GM04504 (cell line): ENCODE measurements around the gene SLC45A2.
"Not testable (repeated sequence)": the region's sequence is repeated elsewhere in the genome, so short reads cannot be mapped to it uniquely, and the experiment has no call there.

Source experiments
- DNase-seq: peaks from one replicate; pipeline ENCODE4 v3.0.0-alpha.2; 2012; ENCODE audit warnings: low read depth

SLC45A2 gene

DNA sequence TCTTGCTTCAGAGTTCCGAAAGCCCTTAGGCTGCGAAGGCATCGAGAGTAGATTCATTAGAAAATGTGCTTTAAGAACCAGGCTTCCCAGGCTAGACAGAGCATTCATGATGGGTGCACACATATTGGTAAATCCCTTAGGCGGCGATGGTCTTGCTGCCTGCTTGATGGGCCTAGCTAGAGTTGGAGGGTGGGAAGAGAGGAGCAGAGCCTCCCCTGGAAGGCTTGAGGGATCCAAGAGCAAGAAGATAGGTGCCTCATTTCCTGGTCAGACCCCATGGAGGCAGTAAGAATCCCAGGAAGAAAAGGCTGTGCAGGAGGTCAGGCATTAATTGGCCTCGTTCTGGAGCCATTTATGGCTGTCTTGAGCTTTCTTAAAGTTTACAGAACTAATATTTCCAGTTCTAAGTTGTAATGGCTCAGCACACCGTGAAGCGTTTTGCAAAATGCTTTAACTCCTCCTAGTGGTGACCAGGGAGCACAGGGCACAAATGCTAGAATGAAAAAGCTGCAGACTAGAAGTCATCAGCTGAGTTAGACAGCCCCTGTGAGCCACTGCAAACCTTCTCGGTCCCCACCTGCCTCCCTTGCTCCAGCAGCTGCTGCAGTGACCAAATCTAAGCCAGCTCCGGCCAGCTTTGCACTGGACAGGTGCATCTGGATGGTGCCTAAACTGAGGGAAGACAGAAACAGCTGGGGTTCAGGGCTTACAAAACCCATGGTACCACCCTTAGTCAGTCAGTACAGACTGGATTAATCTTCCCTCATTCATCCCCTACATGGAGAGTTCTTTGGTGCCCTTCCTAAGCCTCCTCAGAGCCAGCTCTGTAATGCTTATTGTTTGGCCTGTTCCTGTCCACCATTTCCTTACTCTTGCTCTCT is 14.7 kb downstream of the SLC45A2 start:
- peak; percentile 29 for DNase-seq

DNA sequence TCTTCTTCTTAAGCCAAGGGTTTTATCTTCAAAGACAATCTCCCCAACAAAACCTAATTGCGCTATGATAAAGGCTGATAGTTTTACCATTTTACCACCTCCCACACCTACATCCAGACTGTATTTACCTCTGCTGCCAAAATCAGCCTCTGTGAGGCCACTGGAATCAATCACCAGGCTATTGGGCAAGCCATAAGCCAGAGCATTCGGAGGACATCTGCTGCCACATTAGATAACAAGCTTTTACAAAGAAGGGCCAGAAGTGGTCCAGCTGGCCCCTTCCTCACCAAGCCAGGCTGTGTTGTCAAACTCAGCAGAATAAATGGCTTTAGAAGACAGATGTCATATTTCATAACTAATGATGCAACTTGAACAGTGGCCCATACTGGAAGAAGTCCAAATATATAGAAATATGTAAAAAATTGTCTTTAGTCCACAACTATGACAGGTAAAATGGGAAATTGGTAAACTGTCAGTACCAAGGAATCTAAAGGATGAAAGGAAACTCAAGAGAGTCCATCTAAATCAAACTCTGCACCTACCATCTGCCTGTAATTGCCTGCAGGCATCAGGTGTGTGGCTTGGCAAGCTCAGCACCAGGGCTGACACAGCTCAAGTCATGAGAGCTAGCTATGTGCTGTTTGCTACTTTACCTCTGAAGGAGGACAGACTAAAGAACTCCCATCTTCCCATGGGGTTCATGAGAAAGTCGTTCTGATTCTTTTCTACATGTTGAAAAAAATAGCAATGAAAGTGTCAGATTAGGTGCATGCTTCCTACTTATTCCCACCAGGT is 16.1 kb downstream of the SLC45A2 start:
- DNase-seq = no peak

DNA sequence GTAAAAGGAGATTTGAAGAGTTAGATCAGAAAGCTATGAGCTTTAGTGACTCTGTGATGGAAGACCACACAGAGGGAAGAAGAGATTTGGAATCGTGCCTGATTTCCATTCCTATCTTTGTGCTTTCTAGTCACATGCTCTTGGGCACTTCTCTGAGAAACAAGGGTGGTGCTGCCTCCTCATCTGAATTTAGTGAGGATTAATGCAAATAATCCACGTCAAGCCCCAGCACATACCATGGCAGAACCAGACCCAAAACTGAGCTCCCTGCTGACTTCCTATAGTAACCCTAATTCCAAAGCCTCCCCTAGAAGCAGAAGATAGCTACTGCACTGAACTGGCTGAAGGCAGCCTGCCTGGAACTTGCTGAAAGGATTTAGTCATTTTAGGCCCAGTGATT is 17.7 kb downstream of the SLC45A2 start:
- no peak for DNase-seq

GRCh38 chr5:33964132-33964700 is 20.3 kb downstream of the SLC45A2 start:
- DNase-seq = no peak

- no peak for DNase-seq
These were observed 26.3 kb downstream of the SLC45A2 start for GRCh38 chr5:33958176-33958575.

DNA sequence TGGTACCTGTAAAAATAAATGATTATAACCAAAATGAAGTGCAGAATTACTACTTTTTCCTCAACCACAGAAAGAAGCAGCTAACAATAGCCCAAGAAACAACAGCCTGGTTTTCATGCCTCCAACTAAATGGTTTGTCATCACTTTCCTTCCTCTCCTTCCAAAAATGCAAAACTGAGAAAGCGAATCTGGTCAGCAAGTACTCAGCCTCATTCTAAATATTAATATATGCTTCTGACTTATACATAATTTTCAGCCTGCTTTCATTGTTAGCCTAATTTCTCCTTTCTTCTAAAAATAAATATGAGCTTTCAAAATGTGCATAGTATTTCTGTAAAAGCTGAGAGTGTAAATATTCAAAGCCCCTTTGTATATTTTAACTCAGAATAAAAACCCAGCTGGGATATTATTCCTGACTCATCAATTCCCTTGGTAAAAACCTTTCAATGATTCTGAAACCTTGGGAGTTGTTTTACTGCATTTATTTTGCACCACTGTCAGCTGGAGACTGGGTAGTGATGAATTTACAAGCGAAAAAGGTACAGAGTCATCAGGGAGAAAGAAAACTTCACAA is 26.8 kb downstream of the SLC45A2 start:
- no peak for DNase-seq

GRCh38 chr5:33952175-33952574 is 32.3 kb downstream of the SLC45A2 start:
- not testable (repeated sequence) for DNase-seq

GRCh38 chr5:33944543-33945132 is 39.9 kb downstream of the SLC45A2 start:
- no peak for DNase-seq

DNA sequence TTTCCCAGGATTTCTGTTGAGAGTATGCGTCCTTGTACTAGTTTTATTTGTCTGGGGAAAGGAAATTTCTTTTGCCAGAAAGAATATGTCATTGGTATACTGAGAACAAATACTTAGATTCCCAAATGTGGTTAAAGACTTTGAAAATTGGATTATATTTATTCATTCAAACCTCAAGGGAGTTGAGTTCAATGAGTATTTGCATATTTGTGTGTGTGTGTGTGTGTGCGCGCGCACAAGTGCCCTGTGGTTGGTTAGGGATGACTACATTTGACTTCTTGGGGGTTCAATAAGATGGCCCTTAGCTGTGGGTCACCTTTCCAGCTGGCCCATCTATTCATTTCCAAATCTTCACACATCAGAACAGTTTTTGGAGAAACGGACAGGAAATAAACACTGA is 43.4 kb downstream of the SLC45A2 start:
- DNase-seq = no peak

DNA sequence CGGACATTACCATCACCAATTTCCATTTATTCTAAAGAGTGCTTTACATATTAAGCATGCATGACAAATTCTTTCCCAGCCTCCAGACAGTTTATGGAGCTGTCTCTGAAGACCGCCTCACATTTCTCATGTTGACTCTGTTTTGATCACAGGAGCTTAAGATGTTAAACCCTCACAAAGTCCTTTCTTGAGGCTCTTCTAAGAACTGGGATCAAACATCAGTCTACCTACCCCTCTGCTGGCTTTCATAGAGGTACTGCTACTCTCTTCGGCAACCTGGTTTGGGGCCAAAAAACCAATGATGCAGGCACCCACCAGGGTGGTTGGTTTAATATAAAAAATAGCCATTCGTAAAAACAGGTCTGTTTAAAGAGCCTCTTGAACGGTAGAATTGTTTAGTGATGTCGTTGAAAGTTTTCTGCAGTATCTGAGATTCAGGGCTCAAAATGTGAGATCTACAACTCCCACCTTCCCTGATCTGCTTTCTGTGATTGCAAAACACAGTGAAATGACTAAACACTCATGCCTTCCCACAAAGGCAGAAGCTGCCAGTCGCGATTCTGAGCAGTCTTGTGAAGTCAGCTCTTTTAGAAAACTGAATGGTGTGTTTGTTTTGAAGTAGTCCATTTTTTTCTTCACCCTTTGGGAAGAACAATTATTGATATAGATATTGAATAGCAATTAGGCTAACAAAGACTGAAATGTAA is 44.8 kb downstream of the SLC45A2 start:
- no peak for DNase-seq

- DNase-seq = no peak
These were observed 45.6 kb downstream of the SLC45A2 start for GRCh38 chr5:33938881-33939280.

GRCh38 chr5:33938507-33938796 is 46.0 kb downstream of the SLC45A2 start:
- no peak for DNase-seq

DNA sequence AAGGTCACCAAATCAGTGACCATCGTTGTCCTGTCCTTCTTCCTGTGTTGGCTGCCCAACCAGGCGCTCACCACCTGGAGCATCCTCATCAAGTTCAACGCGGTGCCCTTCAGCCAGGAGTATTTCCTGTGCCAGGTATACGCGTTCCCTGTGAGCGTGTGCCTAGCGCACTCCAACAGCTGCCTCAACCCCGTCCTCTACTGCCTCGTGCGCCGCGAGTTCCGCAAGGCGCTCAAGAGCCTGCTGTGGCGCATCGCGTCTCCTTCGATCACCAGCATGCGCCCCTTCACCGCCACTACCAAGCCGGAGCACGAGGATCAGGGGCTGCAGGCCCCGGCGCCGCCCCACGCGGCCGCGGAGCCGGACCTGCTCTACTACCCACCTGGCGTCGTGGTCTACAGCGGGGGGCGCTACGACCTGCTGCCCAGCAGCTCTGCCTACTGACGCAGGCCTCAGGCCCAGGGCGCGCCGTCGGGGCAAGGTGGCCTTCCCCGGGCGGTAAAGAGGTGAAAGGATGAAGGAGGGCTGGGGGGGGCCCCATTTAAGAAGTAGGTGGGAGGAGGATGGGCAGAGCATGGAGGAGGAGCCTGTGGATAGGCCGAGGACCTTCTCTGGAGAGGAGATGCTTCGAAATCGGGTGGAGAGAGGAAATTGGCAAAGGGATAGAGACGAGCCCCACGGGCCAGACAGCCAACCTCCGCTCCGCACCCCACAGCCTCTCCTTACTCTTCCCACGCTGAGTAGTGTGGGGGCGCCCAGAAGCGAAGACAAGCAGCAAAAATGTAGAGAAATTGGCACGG is 46.6 kb downstream of the SLC45A2 start:
- no peak for DNase-seq

GRCh38 chr5:33937017-33937706 is 47.3 kb downstream of the SLC45A2 start:
- DNase-seq = no peak

DNA sequence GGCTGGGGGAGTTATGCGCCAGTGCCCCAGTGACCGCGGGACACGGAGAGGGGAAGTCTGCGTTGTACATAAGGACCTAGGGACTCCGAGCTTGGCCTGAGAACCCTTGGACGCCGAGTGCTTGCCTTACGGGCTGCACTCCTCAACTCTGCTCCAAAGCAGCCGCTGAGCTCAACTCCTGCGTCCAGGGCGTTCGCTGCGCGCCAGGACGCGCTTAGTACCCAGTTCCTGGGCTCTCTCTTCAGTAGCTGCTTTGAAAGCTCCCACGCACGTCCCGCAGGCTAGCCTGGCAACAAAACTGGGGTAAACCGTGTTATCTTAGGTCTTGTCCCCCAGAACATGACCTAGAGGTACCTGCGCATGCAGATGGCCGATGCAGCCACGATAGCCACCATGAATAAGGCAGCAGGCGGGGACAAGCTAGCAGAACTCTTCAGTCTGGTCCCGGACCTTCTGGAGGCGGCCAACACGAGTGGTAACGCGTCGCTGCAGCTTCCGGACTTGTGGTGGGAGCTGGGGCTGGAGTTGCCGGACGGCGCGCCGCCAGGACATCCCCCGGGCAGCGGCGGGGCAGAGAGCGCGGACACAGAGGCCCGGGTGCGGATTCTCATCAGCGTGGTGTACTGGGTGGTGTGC is 48.0 kb downstream of the SLC45A2 start, which contains the start of gene RXFP3:
TSS of gene RXFP3 (plus strand) at position 6 of the 636 bp plus-strand sequence. CDS start at position 361, 355 bp downstream.
- DNase-seq = peak; percentile 1

DNA sequence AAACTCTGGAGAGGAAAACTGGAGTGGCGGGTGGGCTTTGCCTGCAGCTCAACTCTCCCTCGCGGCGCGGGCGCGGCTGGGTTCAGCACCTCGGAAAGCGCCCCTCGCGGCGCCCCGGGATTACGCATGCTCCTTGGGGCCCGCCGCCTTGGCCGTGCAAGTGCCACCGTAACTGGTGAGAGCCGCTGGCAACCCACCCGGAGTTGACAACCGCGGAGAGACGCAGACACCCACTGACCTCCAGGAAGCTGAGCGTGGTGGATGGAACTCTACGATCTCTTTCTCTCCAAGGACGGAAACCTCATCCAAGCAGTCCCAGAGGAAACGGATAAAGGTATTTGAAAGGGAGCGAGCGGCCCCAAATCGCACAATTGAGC is 48.5 kb downstream of the SLC45A2 start:
- DNase-seq = peak; percentile 23

- no peak for DNase-seq
These were observed 50.3 kb downstream of the SLC45A2 start for GRCh38 chr5:33934176-33934575.

DNA sequence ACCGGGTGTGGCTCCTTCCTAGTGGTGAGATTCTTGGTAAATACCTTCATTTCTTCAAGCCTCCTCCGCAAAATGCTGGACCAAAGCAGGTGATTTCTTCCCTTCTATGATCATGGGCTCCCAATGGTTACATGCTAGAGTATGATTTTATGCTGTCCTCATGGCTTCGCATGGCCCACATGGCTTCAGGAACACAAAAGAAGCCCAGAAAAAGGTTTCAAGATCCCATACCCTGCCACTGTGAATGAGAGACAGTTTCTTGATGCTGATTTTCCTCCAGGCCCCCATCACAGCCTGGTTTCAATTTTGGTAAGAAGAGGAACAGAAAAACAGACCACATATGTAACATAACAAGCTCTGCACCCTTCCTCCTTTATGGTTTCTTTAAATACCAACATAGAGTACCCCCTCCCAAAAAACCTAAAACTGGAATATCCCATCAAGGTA is 50.7 kb downstream of the SLC45A2 start:
- no peak for DNase-seq

DNA sequence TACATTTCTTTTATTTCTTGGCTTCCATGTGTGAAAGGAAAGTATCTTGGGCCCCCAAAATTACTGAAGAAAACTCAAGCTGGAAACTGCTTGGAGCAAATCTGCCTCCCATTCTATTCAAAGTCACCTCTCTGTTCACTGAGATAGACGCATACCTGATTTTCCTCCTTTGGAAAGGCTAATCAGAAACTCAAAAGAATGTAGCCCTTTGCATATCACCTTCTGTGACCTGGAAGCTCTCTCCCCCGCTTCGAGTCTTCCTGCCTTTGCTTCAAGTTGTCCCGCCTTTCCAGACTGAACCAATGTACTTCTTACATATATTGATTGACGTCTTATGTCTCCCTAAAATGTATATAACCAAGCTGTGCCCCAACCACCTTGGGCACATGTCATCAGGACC is 53.4 kb downstream of the SLC45A2 start:
- no peak for DNase-seq
